Panc1 (cell line): ENCODE data around the gene AGFG1. TPM values are rescaled to one million over a fixed set of nuclear protein-coding genes. Genes with fewer than 3 reads are reported as not detected.

Source experiments
- ATAC-seq: fragments of 200-7000 bp; cut with Tn5 transposase; 2 replicates; pipeline ENCODE4 v1.9.1; 2020; ENCODE audit warnings: mild to moderate bottlenecking, moderate library complexity
- BruUV-seq: library from RNA; stranded (reverse); fragments of 400-500 nt; replicated peaks from 2 replicates; lab custom pipeline; 2021; lab: Mats Ljungman, UMichigan
- CTCF ChIA-PET: fragments of 300-600 bp; sonication (Branson Sonifier 250); formaldehyde crosslinking; loops from one replicate; lab custom pipeline; 2022; ENCODE audit warnings: antibody characterized with exemption; lab: Charles Lee
- POLR2A ChIA-PET: fragments of 300-600 bp; sonication (Branson Sonifier 250); formaldehyde crosslinking; loops from one replicate; lab custom pipeline; 2022; ENCODE audit warnings: antibody characterized with exemption; lab: Charles Lee
- DNase-seq: peaks from one replicate; pipeline ENCODE4 v3.0.0-alpha.2; 2010; ENCODE audit warnings: low read depth, low spot score
- H3K27ac ChIP-seq: 2 replicates; pipeline ENCODE4 v1.5.1; 2011; ENCODE audit warnings: mild to moderate bottlenecking, low read length, inconsistent platforms
- H3K27me3 ChIP-seq: fragments of 200-500 bp; sonication (Bioruptor generic); 2 replicates; pipeline ENCODE4 v1.6.0; 2014; ENCODE audit warnings: low read length, inconsistent platforms; ENCODE audit not compliant: control insufficient read depth, insufficient read depth
- H3K36me3 ChIP-seq: fragments of 200-500 bp; sonication (Bioruptor generic); 2 replicates; pipeline ENCODE4 v1.5.1; 2014; ENCODE audit warnings: inconsistent platforms, mild to moderate bottlenecking, low read length, moderate library complexity; ENCODE audit not compliant: control insufficient read depth, insufficient read depth
- H3K4me1 ChIP-seq: 2 replicates; pipeline ENCODE4 v1.5.1; 2011; ENCODE audit warnings: inconsistent platforms, mild to moderate bottlenecking, low read length, moderate library complexity; ENCODE audit not compliant: control insufficient read depth, insufficient read depth
- H3K4me3 ChIP-seq, 2 experiments: 2 replicates each; pipeline ENCODE4 v1.5.1; 2011 to 2012; ENCODE audit warnings: low read depth in 2 of 2, low read length in 2 of 2, mild to moderate bottlenecking in 2 of 2, inconsistent platforms in 1 of 2, moderate library complexity in 1 of 2
- H3K9me3 ChIP-seq: fragments of 200-500 bp; sonication (Bioruptor generic); 2 replicates; pipeline ENCODE4 v1.5.1; 2014; ENCODE audit warnings: low read depth, mild to moderate bottlenecking, inconsistent platforms, low read length, moderate library complexity; ENCODE audit not compliant: control insufficient read depth, insufficient read depth
- CTCF ChIP-seq: fragments of 450-650 bp; IDR thresholded peaks from 2 replicates; pipeline ENCODE4 v1.5.1; 2017; ENCODE audit warnings: mild to moderate bottlenecking
- POLR2AphosphoS5 ChIP-seq: IDR thresholded peaks from 2 replicates; pipeline ENCODE4 v1.6.1; 2012; ENCODE audit warnings: mild to moderate bottlenecking, low read depth, low read length, moderate library complexity
- REST ChIP-seq, 2 experiments: IDR thresholded peaks; 2 replicates each; pipeline ENCODE4 v1.6.1; 2011 to 2012; ENCODE audit warnings: low read depth in 2 of 2, control low read depth in 1 of 2, low read length in 1 of 2, mild to moderate bottlenecking in 1 of 2, moderate library complexity in 1 of 2; ENCODE audit not compliant: insufficient read depth in 1 of 2
- SIN3A ChIP-seq: IDR thresholded peaks from 2 replicates; pipeline ENCODE4 v1.6.1; 2012; ENCODE audit warnings: low read depth, mild to moderate bottlenecking, low read length, moderate library complexity, borderline replicate concordance; ENCODE audit not compliant: insufficient read depth
- TCF7L2 ChIP-seq: IDR thresholded peaks from 2 replicates; pipeline ENCODE4 v1.6.1; 2011; ENCODE audit warnings: mild to moderate bottlenecking, low read depth, low read length, inconsistent platforms
- in situ Hi-C: cut with HindIII; loops from 2 replicates; pipeline ENCODE4 v1.10.0; 2016; ENCODE audit warnings: low sequenced_read_pairs, low pct_unique_long_range_greater_than_20kb
- intact Hi-C: fragments of 100-400 bp; cut with micrococcal nuclease; formaldehyde crosslinking; loops from one replicate; pipeline ENCODE4 v1.10.0; 2022; ENCODE audit not compliant: unreplicated experiment
- total RNA-seq: library from RNA; stranded (reverse); gene quantifications from one replicate; pipeline ENCODE4 v1.2.1, GENCODE V29; 2021; ENCODE audit not compliant: unreplicated experiment

Gene AGFG1
- total RNA-seq, 1 experiment from 2014 or later: 98.5 TPM

- DNase-seq (no peak), ATAC-seq (no peak)
- intact Hi-C loops (loop anchor here (10.0 kb wide), 1 partner anchor 161 kb away; no protein-coding TSS in a partner anchor), in situ Hi-C loops (no loop called here)
- POLR2A ChIA-PET: no interaction called here
- CTCF ChIA-PET: no interaction called here
- Histone ChIP-seq H3K27ac (no peak overlapping the region), H3K27me3 (no peaks in the 10 kb centered on the region), H3K9me3 (no peaks in the 10 kb centered on the region), H3K4me3 (no peak overlapping the region), H3K4me1 (no peaks in the 10 kb centered on the region), H3K36me3 (no peaks in the 10 kb centered on the region)
- no TSS peak for BruUV-seq
- TF ChIP-seq CTCF: no peak
- no peak for TF ChIP-seq SIN3A
- no peak for TF ChIP-seq REST (IDR thresholded peaks at IDR 0.05; ENCODE audit: insufficient read depth in 1 of 2, low read depth in 2 of 2, low read length in 1 of 2)
- no peak for TF ChIP-seq TCF7L2
- no peak for TF ChIP-seq POLR2AphosphoS5
These were observed 94.1 kb downstream of the AGFG1 start for GRCh38 chr2:227566012-227566411.

- Histone ChIP-seq H3K27me3 (no peaks in the 10 kb centered on the region), H3K4me1 (no peaks in the 10 kb centered on the region), H3K36me3 (no peaks in the 10 kb centered on the region), H3K27ac (no peak overlapping the region), H3K9me3 (no peaks in the 10 kb centered on the region), H3K4me3 (no peak overlapping the region)
- POLR2A ChIA-PET: no interaction called here
- CTCF ChIA-PET: no interaction called here
- in situ Hi-C loops: no loop called here
- ATAC-seq (no peak), DNase-seq (no peak)
- intact Hi-C loops: loop anchor here (10.0 kb wide), 1 partner anchor 164 kb away; no protein-coding TSS in a partner anchor
- no peak for TF ChIP-seq SIN3A
- no peak for TF ChIP-seq POLR2AphosphoS5
- TF ChIP-seq REST (IDR thresholded peaks at IDR 0.05; ENCODE audit: insufficient read depth in 1 of 2, low read depth in 2 of 2, low read length in 1 of 2): no peak
- TF ChIP-seq TCF7L2: no peak
- no peak for TF ChIP-seq CTCF
- BruUV-seq: no TSS peak
These were observed 96.9 kb downstream of the AGFG1 start for GRCh38 chr2:227568852-227569169.
